Endothelial cell of umbilical vein (primary cell): ENCODE measurements around the gene RHOF. TPM values are rescaled to one million over a fixed set of nuclear protein-coding genes. Genes with fewer than 3 reads are reported as not detected.

Experiments
- BruUV-seq: library from RNA; stranded (reverse); fragments of 400-500 nt; replicated peaks from 2 replicates; lab custom pipeline; 2021; lab: Mats Ljungman, UMichigan
- CTCF ChIA-PET: fragments of 300-600, 350-600 bp; sonication (Branson Sonifier 250); formaldehyde crosslinking; loops from one replicate; lab custom pipeline; 2021; ENCODE audit warnings: antibody characterized with exemption, inconsistent platforms; lab: Charles Lee
- POLR2A ChIA-PET: fragments of 300-600, 350-600 bp; sonication (Branson Sonifier 250); formaldehyde crosslinking; loops from one replicate; lab custom pipeline; 2021; ENCODE audit warnings: antibody characterized with exemption, inconsistent platforms; lab: Charles Lee
- DNase-seq: peaks from one replicate; pipeline ENCODE4 v3.0.0-alpha.2; 2011; ENCODE audit warnings: low read depth, low spot score
- FAIRE-seq: peaks from 2 replicates; lab custom pipeline; 2011; peaks lifted over from hg19 to GRCh38; lab: Jason Lieb, UNC
- H2AFZ ChIP-seq: 2 replicates; pipeline ENCODE4 v1.6.0; 2012; ENCODE audit warnings: low read depth, low read length, control low read depth, inconsistent platforms
- H3K27ac ChIP-seq: 2 replicates; pipeline ENCODE4 v1.5.1; 2011; ENCODE audit warnings: low read depth, mild to moderate bottlenecking, control low read depth, low read length, moderate library complexity; ENCODE audit not compliant: insufficient read depth
- H3K27me3 ChIP-seq, 2 experiments: 2 replicates each; pipeline versions ENCODE4 v1.6.0 to v1.6.1; 2011; ENCODE audit warnings: low read length in 2 of 2, mixed read lengths in 1 of 2; ENCODE audit not compliant: control insufficient read depth in 2 of 2, insufficient read depth in 2 of 2
- H3K36me3 ChIP-seq, 2 experiments: 2 replicates in 1 of 2; 3 replicates in 1 of 2; pipeline ENCODE4 v1.5.1; 2011; ENCODE audit warnings: low read length in 2 of 2, mild to moderate bottlenecking in 1 of 2, moderate library complexity in 1 of 2; ENCODE audit not compliant: control insufficient read depth in 2 of 2, insufficient read depth in 2 of 2; ENCODE audit errors: extremely low read depth in 1 of 2
- H3K4me1 ChIP-seq: 3 replicates; pipeline ENCODE4 v1.5.1; 2011; ENCODE audit warnings: mild to moderate bottlenecking, low read length; ENCODE audit not compliant: control insufficient read depth, insufficient read depth; ENCODE audit errors: extremely low read depth
- H3K4me2 ChIP-seq: 2 replicates; pipeline ENCODE4 v1.6.1; 2011; ENCODE audit warnings: low read length, control low read depth, mixed read lengths; ENCODE audit not compliant: insufficient read depth
- H3K4me3 ChIP-seq, 3 experiments: fragments of 200-600 bp in 1 of 3; sonication (generic), shearing (Covaris generic) in 1 of 3; replicated peaks in 1 of 3; 2 replicates each; pipeline ENCODE4 v1.5.1; 2011 to 2016; ENCODE audit warnings: control low read depth in 3 of 3, low read length in 3 of 3, mild to moderate bottlenecking in 2 of 3, inconsistent platforms in 1 of 3, low read depth in 1 of 3, moderate library complexity in 1 of 3; ENCODE audit not compliant: insufficient read depth in 1 of 3
- H3K79me2 ChIP-seq: 2 replicates; pipeline ENCODE4 v1.6.0; 2012; ENCODE audit warnings: low read length, inconsistent platforms; ENCODE audit not compliant: control insufficient read depth, insufficient read depth
- H3K9ac ChIP-seq: replicated peaks from 2 replicates; pipeline ENCODE3; 2011; ENCODE audit warnings: low read length, control low read depth; ENCODE audit not compliant: insufficient read depth; ENCODE audit errors: extremely low read depth
- H3K9me1 ChIP-seq: replicated peaks from 3 replicates; pipeline ENCODE4 v1.6.0; 2011; ENCODE audit warnings: mild to moderate bottlenecking, low read length; ENCODE audit not compliant: control insufficient read depth, insufficient read depth; ENCODE audit errors: extremely low read depth
- H3K9me3 ChIP-seq: replicated peaks from 2 replicates; pipeline ENCODE4 v1.5.1; 2012; ENCODE audit warnings: low read length, inconsistent platforms; ENCODE audit not compliant: control insufficient read depth, insufficient read depth
- H4K20me1 ChIP-seq: replicated peaks from 2 replicates; pipeline ENCODE3; 2011; ENCODE audit warnings: mild to moderate bottlenecking, low read length; ENCODE audit not compliant: control insufficient read depth, insufficient read depth; ENCODE audit errors: extremely low read depth
- EZH2 ChIP-seq: IDR thresholded peaks from 2 replicates; pipeline ENCODE4 v1.6.1; 2012; ENCODE audit warnings: borderline replicate concordance, low read depth, mild to moderate bottlenecking, moderate library complexity, low read length, inconsistent platforms; ENCODE audit not compliant: severe bottlenecking
- FOS ChIP-seq: IDR thresholded peaks from 2 replicates; pipeline ENCODE4 v1.6.1; 2011; ENCODE audit warnings: mild to moderate bottlenecking, low read length, moderate library complexity, borderline replicate concordance; ENCODE audit not compliant: insufficient read depth
- GATA2 ChIP-seq: IDR thresholded peaks from 2 replicates; pipeline ENCODE4 v1.7.0; 2011; ENCODE audit warnings: low read depth, mild to moderate bottlenecking, moderate library complexity, mixed read lengths, low read length; ENCODE audit not compliant: insufficient read length, insufficient read depth
- JUN ChIP-seq: IDR thresholded peaks from 2 replicates; pipeline ENCODE4 v1.6.1; 2011; ENCODE audit warnings: borderline replicate concordance, low read depth; ENCODE audit not compliant: insufficient read length, insufficient read depth
- MAX ChIP-seq: IDR thresholded peaks from 2 replicates; pipeline ENCODE4 v1.6.1; 2011; ENCODE audit not compliant: insufficient read depth, insufficient read length
- MYC ChIP-seq: IDR thresholded peaks from one replicate; pipeline ENCODE4 v1.6.1; 2011; ENCODE audit warnings: mild to moderate bottlenecking, low read depth, low read length
- POLR2A ChIP-seq: IDR thresholded peaks from 2 replicates; pipeline ENCODE4 v1.6.1; 2012; ENCODE audit warnings: low read depth, mild to moderate bottlenecking, control low read depth, low read length
- POLR2AphosphoS5 ChIP-seq: IDR thresholded peaks from 2 replicates; pipeline ENCODE4 v1.6.1; 2012; ENCODE audit warnings: low read depth, mild to moderate bottlenecking, control low read depth, low read length, moderate library complexity; ENCODE audit not compliant: insufficient read depth
- dilution Hi-C: fragments of 300-500 bp; cut with MboI; formaldehyde crosslinking; loops from one replicate; pipeline ENCODE4 v1.15.0; 2019; ENCODE audit warnings: low sequenced_read_pairs; ENCODE audit not compliant: extremely low pct_ligation_motif_present
- intact Hi-C: fragments of 100-400 bp; cut with micrococcal nuclease; formaldehyde crosslinking; loops from one replicate; pipeline ENCODE4 v1.10.0; 2022
- polyA plus RNA-seq, 4 experiments: library from polyadenylated mRNA; depleted of rRNA in 3 of 4; stranded (reverse) in 3 of 4; unstranded in 1 of 4; fragments of >200 nt; gene quantifications; 2 replicates each; pipeline versions ENCODE4 v1.2.1 to v1.2.3, GENCODE V29; 2011 to 2012; ENCODE audit warnings: missing spikeins in 1 of 4
- total RNA-seq: library from RNA; stranded (reverse); gene quantifications from 2 replicates; pipeline ENCODE4 v1.2.3, GENCODE V29; 2021
- TF ChIP-seq, protein P1 (sequence below), 2 donors: IDR thresholded peaks; 1 replicate in 1 of 2; 2 replicates in 1 of 2; pipeline ENCODE4 v1.5.1; 2011; ENCODE audit warnings: low read length in 2 of 2, mild to moderate bottlenecking in 2 of 2, moderate library complexity in 2 of 2, control low read depth in 1 of 2, inconsistent platforms in 1 of 2, low read depth in 1 of 2; ENCODE audit not compliant: insufficient read depth in 1 of 2; ENCODE audit errors: extremely low read depth in 1 of 2

The RHOF gene
- total and polyA plus RNA-seq, 2 donors (not counting 3 experiments of a cell fraction or from before 2014, with no cell fraction given), result 9.3 to 22.3 TPM

DNA sequence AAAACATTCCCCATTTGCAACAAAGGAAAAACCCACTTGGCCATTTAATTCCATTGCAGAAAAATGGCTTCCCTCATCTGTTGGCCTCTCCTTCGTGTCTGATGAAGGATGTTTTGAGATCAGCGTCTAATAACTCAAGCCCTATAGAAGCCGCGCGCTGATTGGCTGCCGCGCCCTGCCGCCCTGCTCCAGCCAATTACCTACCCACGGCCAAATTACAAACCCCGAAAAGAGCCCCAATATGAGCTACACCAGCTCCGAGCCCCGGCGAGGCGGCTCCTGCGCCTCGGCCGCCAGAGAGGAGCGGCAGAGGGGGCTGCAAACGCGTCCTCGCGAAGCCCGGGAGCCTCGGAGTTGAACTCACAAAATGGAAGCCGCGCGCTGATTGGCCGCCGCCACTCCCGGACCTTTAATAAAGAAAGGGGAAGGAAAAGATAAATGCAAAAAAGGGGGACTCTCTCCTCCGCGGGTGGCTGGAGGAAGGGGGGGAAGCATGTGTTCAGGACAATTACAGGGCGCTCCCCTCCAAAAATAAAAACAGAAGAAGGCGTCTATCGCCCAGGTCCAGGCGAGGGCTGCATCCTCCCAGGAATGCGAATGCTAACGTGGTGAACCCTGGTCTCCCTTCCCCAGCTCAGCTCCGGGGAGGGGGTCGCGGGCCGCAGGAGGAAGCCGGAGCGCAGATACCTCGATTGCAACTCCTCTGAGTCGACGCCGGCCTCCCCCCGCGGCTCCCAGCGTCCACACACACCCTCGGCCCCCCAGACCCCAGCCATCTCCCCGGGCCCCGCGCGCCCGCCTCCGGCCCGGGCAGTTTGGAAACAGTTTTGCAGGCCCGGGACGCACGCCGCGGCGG, 9.6 kb upstream of the RHOF start:
- Histone ChIP-seq H3K79me2 (peaks cover 65% of the 10 kb centered on the region), H3K27ac (peak overlapping the region; percentile 93), H3K4me3 (peak overlapping the region; percentile 41 to 81 (median 79)), H3K36me3 (peaks cover 0 to 8% of the 10 kb centered on the region in 2 experiments), H3K27me3 (no peaks in the 10 kb centered on the region), H3K9ac (peak overlapping the region; percentile 98), H3K9me3 (no peaks in the 10 kb centered on the region), H2AFZ (peak overlapping the region; percentile 10), H3K4me1 (peaks cover 36% of the 10 kb centered on the region), H3K9me1 (no peaks in the 10 kb centered on the region), H3K4me2 (peak overlapping the region; percentile 87), H4K20me1 (no peaks in the 10 kb centered on the region)
- dilution Hi-C loops, result no loop called here
- intact Hi-C loops, result no loop called here
- no peak for TF ChIP-seq JUN
- TF ChIP-seq POLR2AphosphoS5, result peak; percentile 59
- peak; percentile 95 for TF ChIP-seq POLR2A
- DNase-seq, result peak; percentile 97
- ChIA-PET CTCF (interaction anchor here (0.6 to 12.8 kb wide), 4 partner anchors 5 to 86 kb away, joined by 3 to 774 read pairs (median 390); partner anchors contain the start of genes PSMD9, RHOF and SETD1B), POLR2A (interaction anchor here (0.6 to 3.3 kb wide), 3 partner anchors 8 to 18 kb away, joined by 5 to 20 read pairs (median 8); partner anchors contain the start of gene RHOF)
- BruUV-seq, result no TSS peak
- peak; percentile 97 for FAIRE-seq

GRCh38 chr12:121802485-121802842, 9.0 kb upstream of the RHOF start:
- CTCF ChIA-PET, result interaction anchor here (1.6 to 12.8 kb wide), 3 partner anchors 4 to 86 kb away, joined by 7 to 774 read pairs (median 774); partner anchors contain the start of genes PSMD9, RHOF and SETD1B
- intact Hi-C loops, result no loop called here
- no peak overlapping the region for H2AFZ ChIP-seq
- no peak for FAIRE-seq
- peak overlapping the region; percentile 93 for H3K27ac ChIP-seq
- dilution Hi-C loops, result no loop called here
- peak overlapping the region; percentile 87 for H3K4me2 ChIP-seq
- H3K9me3 ChIP-seq, result no peaks in the 10 kb centered on the region
- no peaks in the 10 kb centered on the region for H4K20me1 ChIP-seq
- POLR2A ChIA-PET, result interaction anchor here (0.7 to 3.3 kb wide), 3 partner anchors 8 to 14 kb away, joined by 4 to 20 read pairs (median 8); partner anchors contain the start of gene RHOF
- no peaks in the 10 kb centered on the region for H3K9me1 ChIP-seq
- H3K36me3 ChIP-seq, result peaks cover 0 to 7% of the 10 kb centered on the region in 2 experiments
- H3K27me3 ChIP-seq, result no peaks in the 10 kb centered on the region
- no peak for TF ChIP-seq EZH2
- TF ChIP-seq, protein P1, sequence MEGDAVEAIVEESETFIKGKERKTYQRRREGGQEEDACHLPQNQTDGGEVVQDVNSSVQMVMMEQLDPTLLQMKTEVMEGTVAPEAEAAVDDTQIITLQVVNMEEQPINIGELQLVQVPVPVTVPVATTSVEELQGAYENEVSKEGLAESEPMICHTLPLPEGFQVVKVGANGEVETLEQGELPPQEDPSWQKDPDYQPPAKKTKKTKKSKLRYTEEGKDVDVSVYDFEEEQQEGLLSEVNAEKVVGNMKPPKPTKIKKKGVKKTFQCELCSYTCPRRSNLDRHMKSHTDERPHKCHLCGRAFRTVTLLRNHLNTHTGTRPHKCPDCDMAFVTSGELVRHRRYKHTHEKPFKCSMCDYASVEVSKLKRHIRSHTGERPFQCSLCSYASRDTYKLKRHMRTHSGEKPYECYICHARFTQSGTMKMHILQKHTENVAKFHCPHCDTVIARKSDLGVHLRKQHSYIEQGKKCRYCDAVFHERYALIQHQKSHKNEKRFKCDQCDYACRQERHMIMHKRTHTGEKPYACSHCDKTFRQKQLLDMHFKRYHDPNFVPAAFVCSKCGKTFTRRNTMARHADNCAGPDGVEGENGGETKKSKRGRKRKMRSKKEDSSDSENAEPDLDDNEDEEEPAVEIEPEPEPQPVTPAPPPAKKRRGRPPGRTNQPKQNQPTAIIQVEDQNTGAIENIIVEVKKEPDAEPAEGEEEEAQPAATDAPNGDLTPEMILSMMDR (IDR thresholded peaks at IDR 0.05; ENCODE audit: extremely low read depth in 1 of 2, insufficient read depth in 1 of 2, low read depth in 1 of 2, low read length in 2 of 2), result no peak
- TF ChIP-seq MYC, result no peak
- no peak for TF ChIP-seq GATA2
- TF ChIP-seq JUN, result no peak
- no peak for TF ChIP-seq FOS
- TF ChIP-seq POLR2A, result no peak
- no peak for TF ChIP-seq POLR2AphosphoS5
- TF ChIP-seq MAX, result no peak
- peak overlapping the region; percentile 98 for H3K9ac ChIP-seq
- BruUV-seq, result TSS peak; percentile 69
- no peak for DNase-seq
- H3K4me1 ChIP-seq, result peaks cover 42% of the 10 kb centered on the region
- peak overlapping the region; percentile 13 to 81 (median 79) for H3K4me3 ChIP-seq
- peaks cover 63% of the 10 kb centered on the region for H3K79me2 ChIP-seq
